ENCODE data around the gene UPF1. TPM values are rescaled to one million over a fixed set of nuclear protein-coding genes. Genes with fewer than 3 reads are reported as not detected.
A peak's percentile ranks its signal among the peaks of the same experiment; 100 is the strongest.
"Not testable (repeated sequence)": the region's sequence is repeated elsewhere in the genome, so short reads cannot be mapped to it uniquely, and the experiment has no call there.

UPF1 gene
- total and polyA plus RNA-seq, 5 donors = 31.4 to 40.0 (median 35.8) TPM

DNA sequence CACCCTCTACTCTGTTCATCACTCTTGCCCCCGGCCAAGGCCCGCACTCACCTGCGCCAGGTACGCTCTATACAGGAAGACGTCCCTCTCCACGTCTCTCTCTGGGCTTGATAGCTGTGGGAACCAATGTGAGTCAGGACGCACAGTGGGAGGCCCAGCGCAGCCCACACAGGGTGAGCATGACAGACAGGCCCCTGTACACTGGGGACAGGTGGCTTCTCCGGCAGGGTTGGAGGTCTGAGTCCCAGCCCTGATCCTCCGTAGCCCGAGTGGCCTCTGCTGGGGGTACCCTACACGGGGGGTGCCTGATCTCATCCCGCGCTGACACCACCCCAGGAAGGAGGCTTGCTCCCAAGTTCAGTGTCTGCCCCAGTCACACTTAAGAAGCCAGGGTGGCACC lies 81.2 kb downstream of the UPF1 start:
- Histone ChIP-seq H3K4me3 (ENCODE audit: low read length) (no peak overlapping the region), H3K4me1 (ENCODE audit: control insufficient read depth, insufficient read depth, low read length) (no peaks in the 10 kb centered on the region), H3K27ac (ENCODE audit: low read length) (no peak overlapping the region), H3K9me3 (ENCODE audit: control insufficient read depth, low read length) (no peaks in the 10 kb centered on the region), H3K27me3 (ENCODE audit: control insufficient read depth, insufficient read depth) (no peaks in the 10 kb centered on the region)
- DNase-seq (peak in 1 of 3 donors; percentile 36), ATAC-seq (no peak)
- intact Hi-C loops (cut with DNase I) = no loop called here
- WGBS = 96% methylated on average over 14 of the region's 14 CpGs

DNA sequence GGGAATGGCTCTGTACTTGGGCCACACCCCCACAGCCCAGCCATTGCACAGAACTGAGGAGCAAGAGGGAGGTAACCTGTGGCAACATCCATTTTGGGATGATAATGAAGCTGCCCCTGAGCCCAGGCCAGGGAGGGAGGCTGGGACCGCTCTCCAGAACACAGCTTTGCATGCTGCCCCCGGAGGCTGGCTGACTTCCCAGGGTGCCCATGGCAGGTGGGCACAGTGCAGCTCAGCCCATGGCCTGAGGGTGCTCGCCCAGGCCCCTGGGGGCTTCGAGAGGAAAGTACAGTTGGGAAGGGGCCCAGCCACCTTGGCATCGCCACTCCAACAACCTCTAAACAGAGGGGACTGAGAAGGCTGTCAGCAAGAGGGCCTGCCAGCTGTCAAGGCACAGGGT lies 81.7 kb downstream of the UPF1 start:
- ATAC-seq = no peak
- no peak overlapping the region for H3K4me3 ChIP-seq (ENCODE audit: low read length)
- H3K9me3 ChIP-seq (ENCODE audit: control insufficient read depth, low read length) = no peaks in the 10 kb centered on the region
- H3K27me3 ChIP-seq (ENCODE audit: control insufficient read depth, insufficient read depth) = no peaks in the 10 kb centered on the region
- DNase-seq = peak in 1 of 3 donors; percentile 21
- H3K27ac ChIP-seq (ENCODE audit: low read length) = no peak overlapping the region
- no peaks in the 10 kb centered on the region for H3K4me1 ChIP-seq (ENCODE audit: control insufficient read depth, insufficient read depth, low read length)
- intact Hi-C loops (cut with DNase I) = no loop called here
- 88% methylated on average over 5 of the region's 5 CpGs for WGBS

DNA sequence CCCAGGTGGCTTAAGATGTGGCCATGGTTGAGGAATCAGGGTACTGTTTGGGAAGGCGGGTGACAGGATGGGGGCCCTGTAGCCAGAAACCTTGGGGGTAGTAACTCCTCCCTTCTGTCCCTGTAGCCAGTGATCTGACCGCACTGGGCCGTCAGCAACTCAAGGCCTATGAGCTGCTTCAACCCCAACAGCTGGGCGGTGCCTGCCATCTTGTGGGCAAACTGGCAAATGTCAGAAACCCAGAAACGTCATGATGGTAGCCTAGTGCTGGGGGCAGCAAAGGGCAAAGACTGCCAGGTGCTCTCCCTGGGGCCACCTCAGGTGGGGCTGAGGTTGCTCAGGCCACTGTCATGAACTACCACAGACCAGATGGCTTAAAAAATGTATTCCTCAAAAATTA lies 83.9 kb downstream of the UPF1 start:
- Histone ChIP-seq H3K4me1 (ENCODE audit: control insufficient read depth, insufficient read depth, low read length) (peaks cover 4% of the 10 kb centered on the region), H3K27me3 (ENCODE audit: control insufficient read depth, insufficient read depth) (no peaks in the 10 kb centered on the region), H3K4me3 (ENCODE audit: low read length) (no peak overlapping the region), H3K9me3 (ENCODE audit: control insufficient read depth, low read length) (no peaks in the 10 kb centered on the region), H3K27ac (ENCODE audit: low read length) (no peak overlapping the region)
- 51% methylated on average over 5 of the region's 5 CpGs for WGBS
- DNase-seq (peak in 2 of 3 donors; percentile 34 to 75), ATAC-seq (no peak)
- intact Hi-C loops (cut with DNase I) = no loop called here

DNA sequence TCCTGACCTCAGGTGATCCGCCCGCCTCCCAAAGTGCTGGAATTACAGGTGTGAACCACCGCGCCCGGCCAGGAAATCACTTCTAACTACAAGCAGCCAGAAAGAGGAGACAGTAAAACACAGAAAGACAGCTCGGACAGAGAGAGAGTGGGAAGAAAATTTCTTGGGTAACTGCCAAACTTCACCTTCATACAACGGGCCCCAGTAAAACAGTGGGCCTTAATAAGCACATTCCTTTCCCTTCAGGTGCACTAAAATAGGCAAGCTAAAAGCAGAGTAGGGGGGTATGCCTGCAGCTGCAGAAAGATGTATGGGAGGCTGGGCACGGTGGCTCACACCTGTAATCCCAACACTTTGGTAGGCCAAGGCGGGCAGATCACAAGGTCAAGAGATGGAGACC lies 85.8 kb downstream of the UPF1 start:
- H3K4me3 ChIP-seq (ENCODE audit: low read length); intact Hi-C loops (cut with DNase I); H3K27ac ChIP-seq (ENCODE audit: low read length); H3K4me1 ChIP-seq (ENCODE audit: control insufficient read depth, insufficient read depth, low read length); H3K9me3 ChIP-seq (ENCODE audit: control insufficient read depth, low read length); DNase-seq; H3K27me3 ChIP-seq (ENCODE audit: control insufficient read depth, insufficient read depth); ATAC-seq: not testable (repeated sequence)
- WGBS = 84% methylated on average over 9 of the region's 9 CpGs

Other genes with a start within 250 kb of the UPF1 start
- gene REX1BD, start 243.2 kb upstream of the UPF1 start, total RNA-seq = 10 to 100 TPM; 71.0 to 90.7 (median 77.1) TPM
- 99.9 TPM for gene REX1BD, start 243.2 kb upstream of the UPF1 start, polyA plus RNA-seq
- gene CRLF1, start 225.2 kb upstream of the UPF1 start, total RNA-seq = 10 to 100 TPM in 3 of 4 donors, 1 to 10 TPM in 1; 7.2 to 64.0 (median 38.8) TPM
- gene CRLF1, start 225.2 kb upstream of the UPF1 start, polyA plus RNA-seq = 79.6 TPM
- 1 to 10 TPM; 2.2 to 5.9 (median 4.0) TPM for gene TMEM59L, start 219.1 kb upstream of the UPF1 start, total RNA-seq
- gene TMEM59L, start 219.1 kb upstream of the UPF1 start, polyA plus RNA-seq = 4.8 TPM
- 10 to 100 TPM in 1 of 4 donors, 1 to 10 TPM in 3; 8.9 to 14.4 (median 9.3) TPM for gene KLHL26, start 194.9 kb upstream of the UPF1 start, total RNA-seq
- gene KLHL26, start 194.9 kb upstream of the UPF1 start, polyA plus RNA-seq = 5.1 TPM
- 10 to 100 TPM in 3 of 4 donors, 1 to 10 TPM in 1; 9.2 to 15.1 (median 13.6) TPM for gene CRTC1, start 148.3 kb upstream of the UPF1 start, total RNA-seq
- 9.5 TPM for gene CRTC1, start 148.3 kb upstream of the UPF1 start, polyA plus RNA-seq
- 10 to 100 TPM in 1 of 4 donors, 1 to 10 TPM in 3; 1.5 to 13.7 (median 4.7) TPM for gene COMP, start 40.7 kb upstream of the UPF1 start, total RNA-seq
- gene COMP, start 40.7 kb upstream of the UPF1 start, polyA plus RNA-seq = 2.2 TPM
- gene CERS1, start 64.2 kb downstream of the UPF1 start, total RNA-seq = 1 to 10 TPM; 1.1 to 1.9 (median 1.6) TPM
- 1.1 TPM for gene CERS1, start 64.2 kb downstream of the UPF1 start, polyA plus RNA-seq
- gene COPE, start 87.4 kb downstream of the UPF1 start, total RNA-seq = 100 to 1,000 TPM; 108 to 157 (median 146) TPM
- 180 TPM for gene COPE, start 87.4 kb downstream of the UPF1 start, polyA plus RNA-seq
- 10 to 100 TPM; 21.2 to 30.5 (median 27.2) TPM for gene DDX49, start 87.8 kb downstream of the UPF1 start, total RNA-seq
- gene DDX49, start 87.8 kb downstream of the UPF1 start, polyA plus RNA-seq = 30.7 TPM
- 10 to 100 TPM; 10.2 to 14.9 (median 12.4) TPM for gene HOMER3, start 109.3 kb downstream of the UPF1 start, total RNA-seq
- gene HOMER3, start 109.3 kb downstream of the UPF1 start, polyA plus RNA-seq = 26.5 TPM
- gene SUGP2, start 201.6 kb downstream of the UPF1 start, total RNA-seq = 10 to 100 TPM; 50.3 to 77.7 (median 71.0) TPM
- gene SUGP2, start 201.6 kb downstream of the UPF1 start, polyA plus RNA-seq = 48.3 TPM
- 10 to 100 TPM; 12.1 to 14.7 (median 13.8) TPM for gene ARMC6, start 201.6 kb downstream of the UPF1 start, total RNA-seq
- gene ARMC6, start 201.6 kb downstream of the UPF1 start, polyA plus RNA-seq = 16.7 TPM
- gene SLC25A42, start 232.0 kb downstream of the UPF1 start, total RNA-seq = 10 to 100 TPM; 13.4 to 18.7 (median 13.7) TPM
- 15.7 TPM for gene SLC25A42, start 232.0 kb downstream of the UPF1 start, polyA plus RNA-seq